Neural cell (in vitro differentiated cells): ENCODE results near the gene DTYMK. TPM values are rescaled to one million over a fixed set of nuclear protein-coding genes. Genes with fewer than 3 reads are reported as not detected.

Experiments used
- H2AFZ ChIP-seq: fragments of 200-600, 300-800 bp; sonication (generic), shearing (Covaris generic); 2 replicates; pipeline ENCODE4 v1.6.0; 2014; ENCODE audit warnings: low read depth, mild to moderate bottlenecking, antibody characterized with exemption, low read length, moderate library complexity
- H3F3A ChIP-seq: fragments of 200-600 bp; shearing (Covaris generic); 2 replicates; pipeline ENCODE4 v1.6.1; 2016; ENCODE audit warnings: mild to moderate bottlenecking, moderate library complexity, mixed read lengths, antibody characterized with exemption, low read length; ENCODE audit not compliant: insufficient read depth, poor library complexity, severe bottlenecking
- H3K27ac ChIP-seq: fragments of 200-600, 300-800 bp; sonication (generic), shearing (Covaris generic); 2 replicates; pipeline ENCODE4 v1.5.1; 2014; ENCODE audit warnings: mild to moderate bottlenecking, low read length, moderate library complexity
- H3K27me3 ChIP-seq: fragments of 300-800, 200-600 bp; sonication (generic), shearing (Covaris generic); 2 replicates; pipeline ENCODE4 v1.6.0; 2014; ENCODE audit warnings: mild to moderate bottlenecking, low read depth, low read length, moderate library complexity; ENCODE audit not compliant: insufficient read depth
- H3K36me3 ChIP-seq: fragments of 300-800, 200-600 bp; sonication (generic), shearing (Covaris generic); 2 replicates; pipeline ENCODE4 v1.5.1; 2014; ENCODE audit warnings: mild to moderate bottlenecking, antibody characterized with exemption, low read length, moderate library complexity; ENCODE audit not compliant: insufficient read depth
- H3K4me2 ChIP-seq: fragments of 300-800, 200-600 bp; sonication (generic), shearing (Covaris generic); 2 replicates; pipeline ENCODE4 v1.6.0; 2014; ENCODE audit warnings: mild to moderate bottlenecking, low read length
- H3K4me3 ChIP-seq: fragments of 300-800, 200-600 bp; sonication (generic), shearing (Covaris generic); 2 replicates; pipeline ENCODE4 v1.5.1; 2014; ENCODE audit warnings: mild to moderate bottlenecking, low read length, moderate library complexity
- H3K79me2 ChIP-seq: fragments of 200-600 bp; shearing (Covaris generic); replicated peaks from 2 replicates; pipeline ENCODE4 v1.6.0; 2014; ENCODE audit warnings: mild to moderate bottlenecking, low read length, moderate library complexity; ENCODE audit not compliant: insufficient read depth
- H3K9ac ChIP-seq: fragments of 300-800, 200-600 bp; sonication (generic), shearing (Covaris generic); 2 replicates; pipeline ENCODE4 v1.6.1; 2016; ENCODE audit warnings: mild to moderate bottlenecking, low read length, mixed read lengths
- H3K9me2 ChIP-seq: fragments of 200-600 bp; shearing (Covaris generic); 2 replicates; pipeline ENCODE4 v1.6.1; 2016; ENCODE audit warnings: mild to moderate bottlenecking, low read length, mixed read lengths; ENCODE audit not compliant: insufficient read depth
- H3K9me3 ChIP-seq: fragments of 200-600, 300-800 bp; sonication (generic), shearing (Covaris generic); 2 replicates; pipeline ENCODE4 v1.6.1; 2016; ENCODE audit warnings: mild to moderate bottlenecking, mixed run types, low read length, moderate library complexity, mixed read lengths
- H4K20me1 ChIP-seq: fragments of 200-600 bp; shearing (Covaris generic); 2 replicates; pipeline ENCODE4 v1.6.1; 2016; ENCODE audit warnings: mild to moderate bottlenecking, mixed run types; ENCODE audit not compliant: insufficient read depth
- CTCF ChIP-seq: fragments of 450-650 bp; IDR thresholded peaks from 2 replicates; pipeline ENCODE4 v1.5.1; 2014; ENCODE audit warnings: antibody characterized with exemption, mild to moderate bottlenecking, moderate library complexity; ENCODE audit not compliant: poor library complexity, severe bottlenecking
- EP300 ChIP-seq: fragments of 450-650 bp; conservative IDR thresholded peaks from 2 replicates; pipeline ENCODE4 v1.6.1; 2014; ENCODE audit warnings: antibody characterized with exemption, mild to moderate bottlenecking, moderate library complexity; ENCODE audit not compliant: poor library complexity, severe bottlenecking
- EZH2 ChIP-seq: fragments of 200-600, 300-800 bp; shearing (Covaris generic), sonication (generic); IDR thresholded peaks from 2 replicates; pipeline ENCODE4 v1.6.1; 2014; ENCODE audit warnings: antibody characterized with exemption, low read length, borderline replicate concordance, mild to moderate bottlenecking; ENCODE audit not compliant: insufficient read depth, poor library complexity, severe bottlenecking
- MXI1 ChIP-seq: fragments of 450-650 bp; conservative IDR thresholded peaks from 2 replicates; pipeline ENCODE4 v1.6.1; 2014; ENCODE audit warnings: antibody characterized with exemption, mild to moderate bottlenecking; ENCODE audit not compliant: poor library complexity, severe bottlenecking
- POLR2AphosphoS5 ChIP-seq: IDR thresholded peaks from 2 replicates; pipeline ENCODE4 v1.6.1; 2012
- RAD21 ChIP-seq: fragments of 450-650 bp; conservative IDR thresholded peaks from 2 replicates; pipeline ENCODE4 v1.6.1; 2014; ENCODE audit warnings: antibody characterized with exemption, mild to moderate bottlenecking, moderate library complexity
- REST ChIP-seq: IDR thresholded peaks from 2 replicates; pipeline ENCODE4 v1.6.1; 2012; ENCODE audit warnings: borderline replicate concordance
- SMC3 ChIP-seq: fragments of 450-650 bp; conservative IDR thresholded peaks from 2 replicates; pipeline ENCODE4 v1.6.1; 2014; ENCODE audit warnings: antibody characterized with exemption, mild to moderate bottlenecking, moderate library complexity; ENCODE audit not compliant: poor library complexity
- TAF1 ChIP-seq: IDR thresholded peaks from 2 replicates; pipeline ENCODE4 v1.6.1; 2012; ENCODE audit warnings: low read depth
- polyA plus RNA-seq: library from polyadenylated mRNA; depleted of rRNA; stranded (reverse); fragments of >200 nt; gene quantifications from 2 replicates; pipeline ENCODE4 v1.2.3, GENCODE V29; 2014

The DTYMK gene
- polyA plus RNA-seq, 1 donor from 2014 or later, result 33.5 TPM

- H2AFZ ChIP-seq, result no peak overlapping the region
- H3K9me3 ChIP-seq, result no peaks in the 10 kb centered on the region
- no peak overlapping the region for H3K4me2 ChIP-seq
- no peaks in the 10 kb centered on the region for H3F3A ChIP-seq
- H3K9me2 ChIP-seq, result no peaks in the 10 kb centered on the region
- no peak overlapping the region for H3K27ac ChIP-seq
- H4K20me1 ChIP-seq, result no peaks in the 10 kb centered on the region
- no peak overlapping the region for H3K9ac ChIP-seq
- peaks cover 6% of the 10 kb centered on the region for H3K36me3 ChIP-seq
- no peak for TF ChIP-seq EP300
- no peak for TF ChIP-seq SMC3
- no peak for TF ChIP-seq RAD21
- TF ChIP-seq TAF1, result no peak
- no peak for TF ChIP-seq POLR2AphosphoS5
- no peak for TF ChIP-seq EZH2
- no peak for TF ChIP-seq CTCF
- no peak for TF ChIP-seq REST
- H3K79me2 ChIP-seq, result no peaks in the 10 kb centered on the region
- no peak overlapping the region for H3K4me3 ChIP-seq
- H3K27me3 ChIP-seq, result no peaks in the 10 kb centered on the region
These were observed 16.1 kb downstream of the DTYMK start for GRCh38 chr2:241670333-241671110.

- no peak overlapping the region for H3K27ac ChIP-seq
- no peaks in the 10 kb centered on the region for H3K79me2 ChIP-seq
- H3K9ac ChIP-seq, result no peak overlapping the region
- H3F3A ChIP-seq, result no peaks in the 10 kb centered on the region
- no peaks in the 10 kb centered on the region for H3K9me3 ChIP-seq
- H3K36me3 ChIP-seq, result peaks cover 6% of the 10 kb centered on the region
- no peak overlapping the region for H3K4me2 ChIP-seq
- no peaks in the 10 kb centered on the region for H3K9me2 ChIP-seq
- no peak overlapping the region for H3K4me3 ChIP-seq
- no peaks in the 10 kb centered on the region for H4K20me1 ChIP-seq
- H2AFZ ChIP-seq, result no peak overlapping the region
- TF ChIP-seq TAF1 (no peak), CTCF (no peak), EZH2 (no peak), REST (no peak), POLR2AphosphoS5 (no peak), EP300 (no peak), SMC3 (no peak), RAD21 (no peak), MXI1 (no peak)
- no peaks in the 10 kb centered on the region for H3K27me3 ChIP-seq
These were observed 17.8 kb downstream of the DTYMK start for GRCh38 chr2:241668839-241669238.
